Measurements from ENCODE around the gene BLM.
A peak's percentile ranks its signal among the peaks of the same experiment; 100 is the strongest.
"Not testable (repeated sequence)": the region's sequence is repeated elsewhere in the genome, so short reads cannot be mapped to it uniquely, and the experiment has no call there.

The BLM gene

DNA sequence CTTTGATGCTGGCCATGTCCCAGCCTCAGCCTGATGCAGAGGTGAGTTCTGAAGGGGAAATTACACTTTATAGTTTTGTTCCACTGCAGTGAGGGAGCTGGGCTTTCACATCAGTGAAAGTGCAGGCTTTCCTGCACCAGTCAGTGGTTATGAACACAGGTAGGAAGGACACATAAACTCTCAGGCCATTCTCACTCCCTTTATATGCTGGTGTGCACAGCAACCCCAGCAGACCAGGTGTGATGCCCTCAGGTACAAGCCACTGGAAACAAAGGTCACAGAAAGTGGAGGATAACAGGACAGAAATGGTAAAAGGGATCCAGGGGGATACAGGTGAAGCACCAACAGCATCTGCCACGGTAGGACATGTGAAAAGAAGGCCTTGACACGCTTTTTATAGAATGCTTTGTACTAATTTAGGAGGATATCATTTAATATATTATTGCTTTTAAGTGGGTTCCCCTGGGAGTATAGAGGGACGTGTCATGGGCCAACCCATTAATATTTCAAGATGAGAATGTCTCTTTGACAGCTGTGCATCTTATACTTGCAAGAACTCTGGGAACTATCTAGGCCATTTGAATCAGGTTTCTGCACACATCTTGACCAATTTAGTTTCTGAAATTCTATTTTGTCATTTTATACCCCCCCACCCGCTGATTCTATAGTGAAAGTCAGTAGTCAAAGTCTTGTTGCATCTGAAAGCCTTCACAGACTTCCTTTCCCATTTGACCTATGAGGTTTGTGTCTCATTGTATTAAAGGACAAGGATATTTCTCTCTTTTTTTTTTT, 25.0 kb upstream of the BLM start:
- no peak for DNase-seq

DNA sequence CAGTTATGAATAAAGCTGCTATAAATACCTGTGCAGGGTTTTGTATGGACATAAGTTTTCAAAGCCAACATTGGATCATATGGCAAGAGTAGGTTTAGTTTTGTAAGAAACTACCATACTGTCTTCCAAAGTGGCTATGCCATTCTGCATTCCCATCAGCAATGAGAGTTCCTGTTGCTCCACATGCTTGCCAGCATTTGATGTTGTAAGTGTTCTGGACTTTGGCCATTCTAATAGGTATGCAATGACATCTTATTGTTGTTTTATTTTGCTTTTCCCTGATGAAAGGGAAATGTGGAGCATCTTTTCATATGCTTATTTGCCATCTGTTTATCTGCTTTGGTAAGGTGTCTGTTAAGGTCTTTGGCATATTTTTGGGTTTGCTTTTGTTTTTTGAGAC, 22.2 kb upstream of the BLM start:
- DNase-seq = no peak

DNA sequence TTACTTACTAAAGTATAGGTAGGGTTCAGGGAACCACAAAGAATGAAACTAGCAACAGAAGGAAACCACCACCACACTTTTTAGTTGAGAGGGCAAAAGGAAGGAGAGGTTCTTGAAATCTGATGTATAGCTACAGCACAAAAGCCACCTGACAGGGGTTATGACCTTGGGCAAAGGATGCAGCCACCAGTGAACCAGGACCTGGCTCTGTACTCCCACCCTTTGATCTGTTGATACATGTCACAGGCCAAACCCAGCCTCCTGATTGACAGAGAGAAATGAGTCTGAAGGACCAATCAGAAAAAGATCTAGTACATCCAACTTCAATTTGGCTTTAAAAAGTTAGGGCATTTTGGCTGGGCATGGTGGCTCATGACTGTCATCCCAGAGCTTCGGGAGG, 20.0 kb upstream of the BLM start:
- peak; percentile 1 for DNase-seq

DNA sequence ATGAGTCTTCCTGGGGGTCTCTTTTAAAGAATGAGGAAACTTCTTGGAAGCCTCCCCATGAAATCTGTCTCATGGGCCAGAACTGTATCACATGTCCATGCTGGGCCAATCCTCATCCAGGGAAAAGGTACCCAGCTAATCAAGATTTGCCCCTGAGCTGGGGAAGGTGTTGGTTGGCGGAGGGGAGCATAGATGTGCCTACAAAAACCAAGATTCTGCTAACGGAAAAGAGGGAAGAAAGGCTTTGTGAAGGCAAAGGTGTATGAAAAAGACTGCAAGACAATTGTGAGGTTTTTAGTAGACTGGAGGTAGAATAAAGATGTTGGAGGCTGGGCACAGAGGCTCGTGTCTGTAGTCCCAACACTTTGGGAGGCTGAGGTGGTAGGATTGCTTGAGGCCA, 18.5 kb upstream of the BLM start:
- peak; percentile 1 for DNase-seq

DNA sequence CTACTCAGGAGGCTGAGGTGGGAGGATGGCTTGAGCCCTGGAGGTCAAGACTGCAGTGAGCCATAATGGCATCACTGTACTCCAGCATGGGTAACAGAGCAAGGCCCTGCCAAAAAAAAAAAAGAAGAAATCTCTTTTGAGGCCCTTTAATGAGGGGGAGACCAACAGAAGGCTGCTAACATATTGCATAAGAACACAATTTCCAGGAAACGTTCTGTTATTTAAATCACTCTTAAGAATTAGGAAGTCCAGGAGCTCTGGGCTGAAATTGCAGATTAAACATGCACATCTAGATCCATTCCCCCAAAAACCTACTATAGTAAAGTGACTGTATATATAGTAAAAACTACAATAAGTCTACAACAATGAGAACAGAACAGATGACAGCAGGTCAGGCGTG, 16.1 kb upstream of the BLM start:
- DNase-seq = no peak

DNA sequence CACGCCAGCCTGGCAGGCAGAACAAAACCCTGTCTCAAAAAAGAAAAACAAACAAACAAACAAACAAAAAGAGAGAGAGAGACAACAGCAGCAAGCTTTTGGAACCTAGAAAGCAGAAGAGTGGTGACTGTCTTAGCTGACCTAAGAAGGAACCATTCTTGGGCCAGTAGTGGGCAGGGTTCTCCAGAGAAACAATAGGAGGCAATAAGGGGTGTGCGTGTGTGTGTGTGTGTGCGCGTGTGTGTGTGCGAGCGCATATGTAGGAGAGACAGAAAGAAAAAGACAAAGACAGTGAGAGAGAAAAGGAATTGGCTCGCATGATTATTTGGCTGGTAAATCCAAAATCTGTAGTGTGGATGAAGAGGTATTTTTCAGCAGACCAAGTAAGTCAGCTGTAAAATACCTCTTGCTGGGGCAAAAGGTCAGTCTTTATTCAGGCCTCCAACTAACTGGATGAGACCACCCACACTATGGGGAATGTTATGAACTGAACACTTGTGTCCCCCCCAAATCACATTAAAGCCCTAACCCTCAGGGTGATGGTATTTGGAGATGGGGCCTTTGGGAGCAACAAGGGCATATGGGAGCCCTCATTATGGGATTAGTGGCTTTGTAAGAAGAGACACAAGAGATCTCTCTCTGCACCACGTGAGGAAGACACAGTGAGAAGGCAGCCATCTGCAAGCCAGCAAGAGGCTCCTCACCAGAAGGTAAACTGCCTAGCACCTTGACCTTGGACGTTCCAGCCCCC, 15.1 kb upstream of the BLM start:
- DNase-seq = peak; percentile 1

DNA sequence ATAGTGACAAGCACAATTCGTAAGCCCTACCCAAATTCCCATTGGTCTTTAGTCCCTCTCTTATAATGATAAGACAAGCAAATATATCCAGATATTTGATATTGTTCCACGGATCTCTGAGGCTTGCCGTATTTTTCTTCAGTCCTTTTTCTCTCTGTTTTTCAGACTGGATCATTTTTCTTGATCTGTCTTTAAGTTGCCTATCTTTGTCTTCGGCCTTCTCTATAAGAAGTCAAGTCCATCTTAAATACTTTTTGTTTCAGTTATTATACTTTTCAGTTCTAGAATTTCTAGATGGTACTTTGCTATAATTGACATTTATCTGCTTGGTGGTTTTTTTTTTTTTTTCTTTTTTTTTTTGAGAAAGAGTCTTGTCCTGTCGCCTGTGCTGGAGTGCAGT, 13.7 kb upstream of the BLM start:
- no peak for DNase-seq

DNA sequence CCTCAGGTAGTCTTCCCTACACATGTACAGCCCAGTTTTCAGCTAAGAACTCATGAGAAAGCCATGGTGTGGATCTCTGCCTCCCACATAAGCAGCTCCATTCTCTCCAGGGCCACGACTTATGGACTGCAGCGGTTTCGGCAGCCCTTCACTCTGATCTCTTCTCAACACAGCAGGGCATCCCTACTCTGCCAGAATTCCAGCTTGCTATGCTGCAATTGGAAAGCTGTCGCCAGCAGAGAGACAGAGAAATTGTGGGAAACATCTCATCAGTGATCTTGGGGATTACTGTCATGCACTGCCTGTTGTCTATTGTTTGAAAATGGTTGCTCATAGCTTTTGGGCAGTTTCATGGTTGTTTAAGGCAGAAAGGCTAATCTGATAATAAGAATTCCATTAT, 11.9 kb upstream of the BLM start:
- DNase-seq = peak; percentile 0

DNA sequence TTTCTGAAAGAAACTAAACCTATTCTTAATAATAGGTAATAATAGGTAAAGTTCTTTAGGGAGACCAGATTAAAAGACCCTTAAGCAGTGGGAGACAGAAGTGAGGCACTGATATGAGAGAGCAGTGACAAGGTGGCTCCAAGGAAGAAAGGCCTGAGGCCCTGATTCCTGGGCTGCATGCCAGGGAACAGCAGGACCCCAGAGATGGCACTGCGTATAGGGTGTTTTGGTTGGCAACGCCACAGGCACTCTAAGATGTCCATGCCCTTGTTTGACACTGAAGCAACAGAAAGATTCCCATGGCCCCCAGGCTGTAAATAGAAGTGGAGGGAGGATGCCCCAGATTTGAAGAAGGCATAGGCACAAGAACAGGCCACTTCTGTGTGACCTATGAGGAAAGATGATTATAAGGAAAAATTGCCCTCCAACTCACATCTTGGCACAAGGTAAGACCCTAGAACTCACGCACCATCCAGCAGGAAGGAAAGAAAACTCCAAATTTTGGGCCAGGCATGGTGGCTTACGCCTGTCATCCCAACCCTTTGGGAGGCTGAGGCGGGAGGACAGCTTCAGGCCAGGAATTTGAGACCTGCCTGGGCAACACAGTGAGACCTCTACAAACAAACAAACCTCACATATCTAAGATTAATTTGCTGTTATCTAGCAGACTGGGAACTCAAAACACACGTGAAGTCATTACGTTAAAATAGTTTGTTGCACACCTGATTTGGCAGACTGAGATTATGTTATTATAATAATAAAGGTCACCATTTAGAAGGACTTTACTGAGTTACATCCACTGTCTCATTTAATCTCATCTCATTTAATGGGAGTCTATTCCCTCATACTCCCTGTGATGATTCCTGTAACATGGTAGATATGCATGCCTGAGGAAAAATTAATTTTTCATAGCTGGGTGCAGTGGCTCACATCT, 10.5 kb upstream of the BLM start:
- DNase-seq = peak; percentile 1

DNA sequence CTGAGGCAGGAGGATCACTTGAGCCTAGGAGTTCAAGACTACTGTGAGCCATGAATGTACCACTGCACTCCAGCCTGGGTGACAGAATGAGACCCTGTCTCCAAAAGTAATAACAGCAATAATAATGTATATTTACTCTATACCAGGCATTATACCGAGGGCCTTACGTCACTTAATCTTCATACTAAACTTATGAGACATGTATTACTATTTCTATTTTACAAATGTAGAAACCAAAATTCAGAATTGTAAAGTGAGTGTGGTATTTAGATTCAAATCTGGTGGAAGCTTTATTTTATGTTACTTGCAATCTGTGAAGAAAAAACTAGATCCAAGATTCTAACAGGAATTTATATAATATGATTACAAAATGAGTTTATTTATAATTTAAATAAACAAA, 9.7 kb upstream of the BLM start:
- DNase-seq = no peak

DNA sequence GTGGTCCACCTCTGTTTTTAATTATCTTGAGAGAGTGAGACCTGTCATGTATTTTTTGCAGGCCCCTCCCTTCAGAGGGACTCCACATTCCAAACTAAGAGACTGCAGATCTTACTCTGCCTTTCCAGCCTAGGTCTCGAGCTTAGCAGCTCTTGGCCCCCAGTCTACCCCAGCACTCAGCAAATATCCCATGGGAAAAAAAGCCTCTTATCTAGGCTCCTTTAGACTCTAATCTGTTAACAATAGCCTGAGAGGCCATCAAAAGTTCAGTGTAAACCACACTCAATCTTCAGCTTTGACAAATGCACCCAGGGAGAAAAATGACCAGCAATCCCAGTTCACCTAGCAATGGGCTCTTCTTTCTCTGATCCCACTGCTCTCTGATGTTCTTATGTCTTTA, 8.6 kb upstream of the BLM start:
- no peak for DNase-seq

DNA sequence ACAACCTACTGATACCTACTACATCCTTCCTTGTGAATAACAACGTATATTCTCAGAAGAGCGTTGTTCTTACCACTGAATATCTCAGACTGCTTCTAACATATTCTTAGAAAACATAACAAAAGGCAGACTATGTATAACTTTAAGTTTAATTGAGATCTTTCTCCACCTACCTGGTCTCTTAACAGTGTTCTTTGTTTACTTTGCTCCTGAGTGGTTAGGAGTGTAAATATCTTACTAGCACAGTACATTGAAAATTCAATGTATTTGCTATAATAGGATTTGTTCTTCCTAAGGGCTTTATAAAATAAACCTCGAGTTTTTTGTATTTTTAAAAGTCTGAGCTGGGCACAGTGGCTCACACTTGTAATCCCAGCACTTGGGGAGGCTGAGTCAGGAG, 7.9 kb upstream of the BLM start:
- no peak for DNase-seq

DNA sequence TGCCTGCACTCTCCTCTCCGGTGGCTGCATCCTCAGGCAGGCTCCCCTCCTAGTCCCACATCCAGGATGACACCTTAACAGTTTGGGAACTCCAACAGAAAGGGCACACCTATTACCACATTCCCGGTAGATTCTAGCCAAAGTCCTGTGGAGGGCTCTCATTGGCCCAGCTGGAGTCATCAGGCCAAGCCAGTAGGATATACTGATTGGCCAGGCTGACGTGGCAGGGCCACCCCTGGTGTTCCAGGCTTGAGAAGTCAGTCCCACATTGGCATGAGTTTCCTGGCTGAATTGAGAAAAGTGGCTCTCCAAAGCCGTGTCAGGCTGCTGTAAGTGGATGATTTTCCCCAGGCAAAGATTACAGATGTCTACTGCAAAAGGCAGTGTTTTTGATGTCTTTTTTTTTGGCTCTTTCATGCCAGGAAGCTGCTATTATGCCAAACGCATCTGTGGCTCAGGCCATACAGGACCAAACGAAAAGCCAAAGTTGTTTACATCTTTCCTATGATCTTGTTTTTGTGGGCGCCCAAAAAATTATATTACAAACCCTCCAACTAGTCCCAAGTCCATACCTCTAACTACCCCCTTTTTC, 6.6 kb upstream of the BLM start:
- no peak for DNase-seq

DNA sequence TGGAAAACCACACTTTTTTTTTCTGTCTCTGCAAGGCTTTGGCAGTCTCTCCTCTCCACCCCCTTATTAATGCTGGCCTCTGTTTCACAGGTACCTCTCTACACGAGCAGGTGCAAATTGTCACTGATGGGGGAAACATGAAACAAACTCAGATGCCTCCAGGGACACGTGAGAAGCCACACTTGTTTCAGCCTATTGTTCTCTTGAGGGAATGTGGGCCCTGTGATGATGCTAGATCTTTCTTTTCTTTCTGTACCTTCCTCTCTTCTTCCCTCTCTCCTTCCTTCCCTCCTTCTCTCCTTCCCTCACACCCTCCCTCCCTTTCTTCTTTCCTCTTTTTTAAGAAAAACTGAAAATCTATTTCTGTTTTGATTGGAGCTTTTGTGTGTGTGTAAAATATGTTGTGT, 5.7 kb upstream of the BLM start:
- peak; percentile 14 for DNase-seq

DNA sequence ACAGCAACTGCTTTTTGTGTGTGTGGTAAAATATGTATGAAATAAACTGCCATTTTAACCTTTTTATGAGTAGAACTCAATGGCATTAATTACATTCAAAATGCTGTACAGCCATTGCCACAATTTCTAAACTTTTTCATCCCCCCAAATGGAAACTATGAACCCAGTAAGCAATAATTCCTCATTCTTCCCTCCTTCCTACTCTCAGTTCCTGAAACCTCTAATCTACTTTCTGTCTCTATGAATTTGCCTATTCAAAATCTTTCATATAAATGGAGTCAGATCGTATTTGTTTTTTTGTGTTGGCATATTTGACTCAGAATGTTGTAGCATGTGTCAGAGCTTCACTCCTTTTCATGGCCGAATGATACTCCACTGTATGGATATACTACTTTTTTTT, 5.3 kb upstream of the BLM start:
- DNase-seq = no peak

DNA sequence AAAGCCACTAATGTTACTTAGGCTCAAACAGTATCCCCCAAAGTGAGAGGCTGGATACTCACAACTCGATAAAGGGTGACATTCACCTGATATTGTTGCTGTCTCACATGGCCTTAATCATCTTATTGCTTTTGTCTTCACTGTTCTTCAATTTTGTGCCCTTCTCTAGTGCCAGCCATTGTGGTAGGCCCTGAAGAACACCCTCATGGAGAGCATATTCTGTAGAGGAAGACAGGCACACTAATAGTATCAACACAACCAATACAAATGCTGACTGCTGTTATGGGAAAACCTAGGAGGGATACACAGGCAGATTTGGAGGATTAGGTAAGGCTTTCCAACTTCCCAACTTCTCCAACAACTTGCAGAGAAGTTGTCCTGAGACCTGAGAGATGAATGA, 4.1 kb upstream of the BLM start:
- no peak for DNase-seq

DNA sequence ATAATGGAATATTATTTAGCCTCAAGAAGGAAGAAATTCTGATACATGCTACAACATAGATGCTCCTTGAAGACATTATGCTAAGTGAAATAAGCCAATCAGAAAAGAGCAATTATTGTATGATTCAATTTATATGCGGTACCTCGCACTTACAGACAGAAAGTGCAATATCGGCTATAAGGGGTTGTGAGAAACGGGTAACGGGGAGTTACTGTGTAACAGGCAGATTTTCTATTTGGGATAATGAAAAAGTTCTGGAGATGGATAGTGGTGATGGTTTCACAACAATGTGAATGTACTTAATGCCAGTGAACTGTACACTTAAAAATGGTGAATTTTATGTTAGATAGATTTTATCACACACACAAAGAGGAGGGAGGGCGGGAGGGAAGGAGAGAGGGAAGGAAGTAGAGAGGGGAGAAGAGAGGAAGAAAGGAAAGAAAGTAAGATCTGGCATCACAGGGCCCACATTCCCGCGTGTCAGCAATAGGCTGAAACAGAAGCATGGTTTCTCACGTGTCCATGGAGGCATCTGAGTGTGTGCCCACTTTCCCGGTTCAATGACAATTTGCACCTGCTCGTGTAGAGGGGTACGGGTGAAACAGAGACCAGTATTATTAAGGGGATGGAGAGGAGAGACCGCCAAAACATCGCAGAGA, 700 bp upstream of the BLM start:
- DNase-seq = no peak

DNA sequence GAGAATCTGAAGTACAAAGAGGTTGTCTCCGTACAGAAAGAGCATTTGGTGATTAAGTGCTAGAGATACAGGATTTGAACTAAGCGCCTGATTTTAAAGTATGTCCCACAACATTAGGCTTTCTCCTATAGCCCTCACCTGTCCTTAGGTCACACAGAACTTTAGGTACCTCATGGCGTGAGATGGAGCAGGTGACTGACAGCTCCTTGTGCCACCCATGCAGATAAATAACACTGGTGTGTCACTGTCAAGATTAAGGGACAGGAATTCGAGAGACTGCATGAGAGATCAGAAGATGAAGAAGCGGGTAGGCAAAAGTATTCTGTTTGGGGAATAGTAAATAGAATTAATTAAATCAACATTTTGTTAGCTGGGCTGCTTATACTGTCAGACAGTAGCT, 1.1 kb downstream of the BLM start:
- peak; percentile 6 for DNase-seq

DNA sequence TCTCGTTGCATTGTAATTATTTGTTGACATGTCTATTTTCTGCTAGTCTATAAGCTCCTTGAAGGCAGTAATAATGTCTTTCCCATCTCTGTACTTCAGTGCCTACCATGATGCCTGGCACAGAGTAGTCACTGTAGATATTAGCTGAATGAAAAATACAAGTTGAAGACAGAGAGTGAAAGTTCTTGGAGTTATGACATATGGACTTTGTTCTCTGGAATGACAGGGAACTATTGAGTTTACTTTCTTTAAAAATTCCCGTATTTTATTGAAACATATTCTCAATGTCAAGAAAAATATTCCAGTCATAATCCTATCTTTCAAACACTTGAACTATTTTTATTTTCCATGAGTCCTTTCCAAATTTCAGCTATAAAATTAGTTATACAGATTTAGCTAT, 3.0 kb downstream of the BLM start:
- no peak for DNase-seq

DNA sequence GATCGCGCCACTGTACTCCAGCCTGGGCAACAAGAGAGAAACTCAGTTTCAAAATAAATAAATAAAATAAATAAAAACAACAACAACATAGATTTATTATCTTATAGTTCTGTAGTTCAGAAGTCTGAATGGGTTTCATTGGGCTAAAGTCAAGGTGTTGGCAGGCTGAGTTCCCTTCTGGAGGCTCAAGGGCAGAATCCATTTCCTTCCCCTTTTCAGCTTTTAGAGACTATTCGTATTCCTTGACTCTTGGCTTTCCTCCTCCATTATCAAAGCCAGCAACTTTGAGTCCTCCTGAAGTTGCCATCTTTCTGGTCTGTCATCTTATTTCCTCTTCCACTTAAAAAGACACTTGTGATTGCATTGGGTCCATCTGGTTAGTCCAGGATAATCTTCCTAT, 12.1 kb downstream of the BLM start:
- DNase-seq = no peak

DNA sequence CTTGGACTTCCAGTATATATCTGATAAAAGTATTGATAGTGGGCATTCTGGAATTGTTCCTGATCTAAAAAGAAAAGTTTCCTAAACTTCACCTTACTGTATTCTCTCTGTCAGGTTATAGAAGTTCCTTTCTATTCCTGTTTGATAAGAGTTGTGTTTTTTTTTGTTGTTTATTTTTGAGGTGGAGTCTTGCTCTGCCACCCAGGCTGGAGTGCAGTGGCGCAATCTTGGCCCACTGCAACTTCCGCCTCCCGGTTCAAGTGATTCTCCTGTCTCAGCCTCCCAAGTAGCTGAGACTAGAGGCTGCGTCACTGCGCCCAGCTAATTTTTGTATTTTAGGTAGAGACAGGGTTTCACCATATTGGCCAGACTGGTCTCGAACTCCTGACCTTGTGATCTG, 13.1 kb downstream of the BLM start:
- no peak for DNase-seq

DNA sequence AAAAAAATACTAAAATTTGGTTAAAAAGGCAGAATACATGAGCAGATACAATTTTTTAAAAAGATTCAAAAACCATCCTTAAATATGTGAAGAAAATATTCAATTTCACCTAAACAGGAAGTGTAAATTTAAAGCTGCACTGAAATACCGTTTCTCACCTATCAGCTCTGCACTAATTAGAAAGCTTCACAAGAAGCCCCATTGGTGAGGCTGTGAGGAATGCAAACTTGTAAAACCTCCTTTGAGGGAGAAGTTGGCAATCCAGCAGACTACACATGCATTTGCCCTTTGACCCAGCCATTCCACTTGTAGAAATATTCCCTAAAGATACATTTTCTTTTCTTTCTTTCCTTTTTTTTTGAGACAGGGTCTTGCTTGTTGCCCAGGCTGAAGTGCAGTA, 18.8 kb downstream of the BLM start:
- no peak for DNase-seq

DNA sequence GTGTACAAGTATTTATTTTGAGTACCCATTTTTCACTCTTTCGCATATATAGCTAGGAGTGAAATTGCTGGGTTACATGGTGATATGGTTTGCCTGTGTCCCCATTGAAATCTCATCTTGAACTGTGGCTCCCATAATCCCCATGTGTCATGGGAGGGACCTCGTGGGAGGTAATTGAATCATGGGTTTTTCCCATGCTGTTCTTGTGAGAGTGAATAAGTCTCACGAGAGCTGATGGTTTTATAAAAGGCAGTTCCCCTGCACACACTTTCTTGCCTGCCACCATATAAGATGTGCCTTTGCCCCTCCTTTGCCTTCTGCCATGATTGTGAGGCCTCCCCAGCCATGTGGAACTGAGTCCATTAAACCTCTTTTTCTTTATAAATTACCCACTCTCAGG, 23.4 kb downstream of the BLM start:
- DNase-seq = not testable (repeated sequence)

Measured in RPMI8226 (cell line).